Measurements from ENCODE around the gene DHDDS.
A peak's percentile ranks its signal among the peaks of the same experiment; 100 is the strongest.
"Not testable (repeated sequence)": the region's sequence is repeated elsewhere in the genome, so short reads cannot be mapped to it uniquely, and the experiment has no call there.

The DHDDS gene

GRCh38 chr1:26477446-26478152 lies 45.5 kb downstream of the DHDDS start:
- no peak for DNase-seq

GRCh38 chr1:26478159-26478558 lies 46.0 kb downstream of the DHDDS start:
- DNase-seq: no peak

- DNase-seq: no peak
Observed at GRCh38 chr1:26478988-26479387, 46.9 kb downstream of the DHDDS start.

- DNase-seq: no peak
Observed at GRCh38 chr1:26482921-26483320, 50.8 kb downstream of the DHDDS start.

GRCh38 chr1:26483980-26484379 lies 51.9 kb downstream of the DHDDS start:
- DNase-seq: no peak

- no peak for DNase-seq
Observed at GRCh38 chr1:26490155-26490554, 58.0 kb downstream of the DHDDS start.

- no peak for DNase-seq
Observed at GRCh38 chr1:26493267-26493666, 61.1 kb downstream of the DHDDS start.

GRCh38 chr1:26493938-26494337 lies 61.8 kb downstream of the DHDDS start:
- no peak for DNase-seq

- DNase-seq: no peak
Observed at GRCh38 chr1:26496861-26497260, 64.7 kb downstream of the DHDDS start.

GRCh38 chr1:26498894-26499293 lies 66.8 kb downstream of the DHDDS start:
- DNase-seq: no peak

- DNase-seq: peak; percentile 83 to 88
Observed at GRCh38 chr1:26500488-26501175, 68.5 kb downstream of the DHDDS start.

GRCh38 chr1:26510711-26511110 lies 78.6 kb downstream of the DHDDS start:
- not testable (repeated sequence) for DNase-seq

GRCh38 chr1:26515836-26516235 lies 83.7 kb downstream of the DHDDS start:
- not testable (repeated sequence) for DNase-seq

GRCh38 chr1:26516987-26517765 lies 85.1 kb downstream of the DHDDS start:
- DNase-seq: no peak

- no peak for DNase-seq
Observed at GRCh38 chr1:26517766-26518049, 85.6 kb downstream of the DHDDS start.

GRCh38 chr1:26518355-26518754 lies 86.2 kb downstream of the DHDDS start:
- no peak for DNase-seq

- no peak for DNase-seq
Observed at GRCh38 chr1:26520339-26520738, 88.2 kb downstream of the DHDDS start.
